ENCODE measurements around the gene AJUBA. TPM values are rescaled to one million over a fixed set of nuclear protein-coding genes. Genes with fewer than 3 reads are reported as not detected.

AJUBA gene
- total RNA-seq, 1 donor from 2014 or later: 7.2 TPM

GRCh38 chr14:23000860-23001259 is 18.5 kb upstream of the AJUBA start:
- no peaks in the 10 kb centered on the region for H3K27me3 Mint-ChIP-seq (ENCODE audit: unreplicated experiment)
- H3K27ac Mint-ChIP-seq (ENCODE audit: unreplicated experiment): no peak overlapping the region
- peaks cover 6% of the 10 kb centered on the region for H3K4me1 Mint-ChIP-seq (ENCODE audit: unreplicated experiment)
- no peaks in the 10 kb centered on the region for H3K36me3 Mint-ChIP-seq (ENCODE audit: low read depth, unreplicated experiment)
- no peak overlapping the region for H3K4me3 Mint-ChIP-seq (ENCODE audit: unreplicated experiment)
- TF ChIP-seq CTCF (IDR thresholded peaks at IDR 0.05; ENCODE audit: unreplicated experiment): no peak
- H3K9me3 Mint-ChIP-seq (ENCODE audit: unreplicated experiment): no peaks in the 10 kb centered on the region
- DNase-seq (ENCODE audit: low spot score): no peak

- H3K9me3 Mint-ChIP-seq (ENCODE audit: unreplicated experiment): no peaks in the 10 kb centered on the region
- no peaks in the 10 kb centered on the region for H3K36me3 Mint-ChIP-seq (ENCODE audit: low read depth, unreplicated experiment)
- H3K4me3 Mint-ChIP-seq (ENCODE audit: unreplicated experiment): no peak overlapping the region
- no peak for DNase-seq (ENCODE audit: low spot score)
- no peak overlapping the region for H3K27ac Mint-ChIP-seq (ENCODE audit: unreplicated experiment)
- no peaks in the 10 kb centered on the region for H3K27me3 Mint-ChIP-seq (ENCODE audit: unreplicated experiment)
- peaks cover 10% of the 10 kb centered on the region for H3K4me1 Mint-ChIP-seq (ENCODE audit: unreplicated experiment)
- TF ChIP-seq CTCF (IDR thresholded peaks at IDR 0.05; ENCODE audit: unreplicated experiment): no peak
These were observed 16.1 kb upstream of the AJUBA start for GRCh38 chr14:22998329-22999012.

- Mint-ChIP-seq H3K27me3 (ENCODE audit: unreplicated experiment) (no peaks in the 10 kb centered on the region), H3K4me1 (ENCODE audit: unreplicated experiment) (peaks cover 10% of the 10 kb centered on the region), H3K9me3 (ENCODE audit: unreplicated experiment) (no peaks in the 10 kb centered on the region), H3K4me3 (ENCODE audit: unreplicated experiment) (no peak overlapping the region), H3K36me3 (ENCODE audit: low read depth, unreplicated experiment) (no peaks in the 10 kb centered on the region), H3K27ac (ENCODE audit: unreplicated experiment) (no peak overlapping the region)
- TF ChIP-seq CTCF (IDR thresholded peaks at IDR 0.05; ENCODE audit: unreplicated experiment): no peak
- DNase-seq (ENCODE audit: low spot score): no peak
These were observed 15.4 kb upstream of the AJUBA start for GRCh38 chr14:22997676-22998323.

GRCh38 chr14:22996768-22997654 is 14.7 kb upstream of the AJUBA start:
- no peaks in the 10 kb centered on the region for H3K27me3 Mint-ChIP-seq (ENCODE audit: unreplicated experiment)
- H3K9me3 Mint-ChIP-seq (ENCODE audit: unreplicated experiment): no peaks in the 10 kb centered on the region
- no peak for DNase-seq (ENCODE audit: low spot score)
- no peak for TF ChIP-seq CTCF (IDR thresholded peaks at IDR 0.05; ENCODE audit: unreplicated experiment)
- no peaks in the 10 kb centered on the region for H3K36me3 Mint-ChIP-seq (ENCODE audit: low read depth, unreplicated experiment)
- no peak overlapping the region for H3K27ac Mint-ChIP-seq (ENCODE audit: unreplicated experiment)
- peaks cover 10% of the 10 kb centered on the region for H3K4me1 Mint-ChIP-seq (ENCODE audit: unreplicated experiment)
- no peak overlapping the region for H3K4me3 Mint-ChIP-seq (ENCODE audit: unreplicated experiment)

Data from endothelial cell (in vitro differentiated cells).